Esophagus squamous epithelium (tissue), 4 donors: Measurements from ENCODE around the gene RBM11.

Source experiments
- POLR2A ChIP-seq, 4 donors: fragments of 450-650 bp; IDR thresholded peaks; one replicate each; pipeline ENCODE4 v1.6.1; 2017; ENCODE audit warnings: antibody characterized with exemption in 4 of 4, mild to moderate bottlenecking in 4 of 4, moderate library complexity in 3 of 4
- TF ChIP-seq, protein P1 (sequence below), 6 experiments: fragments of 450-650 bp in 4 of 6; fragments of 200-600 bp in 2 of 6; sonication (generic) in 2 of 6; IDR thresholded peaks; one replicate each; pipeline ENCODE4 v1.5.1; 2016 to 2019; ENCODE audit warnings: antibody characterized with exemption in 6 of 6, mild to moderate bottlenecking in 4 of 6, moderate library complexity in 4 of 6

GRCh38 chr21:14235101-14235500 is 19.1 kb downstream of the RBM11 start:
- TF ChIP-seq, protein P1, sequence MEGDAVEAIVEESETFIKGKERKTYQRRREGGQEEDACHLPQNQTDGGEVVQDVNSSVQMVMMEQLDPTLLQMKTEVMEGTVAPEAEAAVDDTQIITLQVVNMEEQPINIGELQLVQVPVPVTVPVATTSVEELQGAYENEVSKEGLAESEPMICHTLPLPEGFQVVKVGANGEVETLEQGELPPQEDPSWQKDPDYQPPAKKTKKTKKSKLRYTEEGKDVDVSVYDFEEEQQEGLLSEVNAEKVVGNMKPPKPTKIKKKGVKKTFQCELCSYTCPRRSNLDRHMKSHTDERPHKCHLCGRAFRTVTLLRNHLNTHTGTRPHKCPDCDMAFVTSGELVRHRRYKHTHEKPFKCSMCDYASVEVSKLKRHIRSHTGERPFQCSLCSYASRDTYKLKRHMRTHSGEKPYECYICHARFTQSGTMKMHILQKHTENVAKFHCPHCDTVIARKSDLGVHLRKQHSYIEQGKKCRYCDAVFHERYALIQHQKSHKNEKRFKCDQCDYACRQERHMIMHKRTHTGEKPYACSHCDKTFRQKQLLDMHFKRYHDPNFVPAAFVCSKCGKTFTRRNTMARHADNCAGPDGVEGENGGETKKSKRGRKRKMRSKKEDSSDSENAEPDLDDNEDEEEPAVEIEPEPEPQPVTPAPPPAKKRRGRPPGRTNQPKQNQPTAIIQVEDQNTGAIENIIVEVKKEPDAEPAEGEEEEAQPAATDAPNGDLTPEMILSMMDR (IDR thresholded peaks at IDR 0.05): no peak
- no peak for TF ChIP-seq POLR2A (IDR thresholded peaks at IDR 0.05)
